HepG2 (cell line): ENCODE data around the gene CCT6A. TPM values are rescaled to one million over a fixed set of nuclear protein-coding genes. Genes with fewer than 3 reads are reported as not detected.

Experiments used
- ATAC-seq: fragments of 200-7000 bp; cut with Tn5 transposase; 3 replicates; pipeline ENCODE4 v1.9.1; 2020; ENCODE audit warnings: mild to moderate bottlenecking, moderate library complexity
- BruUV-seq: library from RNA; stranded (reverse); fragments of 400-500 nt; replicated peaks from 2 replicates; lab custom pipeline; 2021; lab: Mats Ljungman, UMichigan
- CTCF ChIA-PET: fragments of 300-600 bp; formaldehyde crosslinking; extraction: SDS; loops from one replicate; lab custom pipeline; 2021; ENCODE audit warnings: low total read pairs, inconsistent platforms, low intra/inter-chr PET ratio; lab: Yijun Ruan, JAX
- POLR2A ChIA-PET: fragments of 350-600 bp; sonication (Branson Sonifier 250); formaldehyde crosslinking; loops from one replicate; lab custom pipeline; 2020; ENCODE audit warnings: antibody characterized with exemption, inconsistent platforms; lab: Yijun Ruan, JAX
- DNase-seq: peaks from one replicate; pipeline ENCODE4 v3.0.0-alpha.2; 2015; ENCODE audit warnings: low spot score
- FAIRE-seq: peaks from 3 replicates; lab custom pipeline; 2011; peaks lifted over from hg19 to GRCh38; lab: Jason Lieb, UNC
- H2AFZ ChIP-seq: one replicate; pipeline ENCODE4 v1.6.1; 2011; ENCODE audit warnings: low read length, inconsistent platforms
- H3K27ac ChIP-seq: fragments of 300-600 bp; 3 replicates; pipeline ENCODE4 v1.8.0; 2011; ENCODE audit warnings: mixed run types, mild to moderate bottlenecking, mixed read lengths, low read length, inconsistent platforms; ENCODE audit not compliant: insufficient read depth; ENCODE audit errors: extremely low read length
- H3K27me3 ChIP-seq, 2 experiments: fragments of 200-600 bp in 1 of 2; 2 replicates in 1 of 2; 3 replicates in 1 of 2; pipeline versions ENCODE4 v1.6.0 to v1.8.0; 2011; ENCODE audit warnings: low read length in 2 of 2, mild to moderate bottlenecking in 2 of 2, moderate library complexity in 2 of 2, inconsistent platforms in 1 of 2; ENCODE audit not compliant: insufficient read depth in 2 of 2, control insufficient read depth in 1 of 2
- H3K36me3 ChIP-seq, 2 experiments: fragments of 200-600 bp in 1 of 2; replicated peaks in 1 of 2; 2 replicates in 1 of 2; 3 replicates in 1 of 2; pipeline versions ENCODE4 v1.5.1 to v1.8.0; 2011; ENCODE audit warnings: low read length in 2 of 2, inconsistent platforms in 1 of 2; ENCODE audit not compliant: insufficient read depth in 2 of 2, control insufficient read depth in 1 of 2
- H3K4me1 ChIP-seq: 2 replicates; pipeline ENCODE4 v1.5.1; 2012; ENCODE audit warnings: low read length, inconsistent platforms; ENCODE audit not compliant: insufficient read depth
- H3K4me2 ChIP-seq: 2 replicates; pipeline ENCODE4 v1.6.0; 2011; ENCODE audit warnings: low read depth, low read length, inconsistent platforms
- H3K4me3 ChIP-seq, 3 experiments: fragments of 200-600 bp in 1 of 3; sonication (generic), shearing (Covaris generic) in 1 of 3; replicated peaks in 1 of 3; 2 replicates each; pipeline ENCODE4 v1.5.1; 2011 to 2016; ENCODE audit warnings: low read length in 3 of 3, inconsistent platforms in 2 of 3, low read depth in 2 of 3, mild to moderate bottlenecking in 2 of 3, control low read depth in 1 of 3, mixed read lengths in 1 of 3; ENCODE audit not compliant: insufficient read depth in 1 of 3
- H3K79me2 ChIP-seq: one replicate; pipeline ENCODE4 v1.6.1; 2011; ENCODE audit warnings: low read length, inconsistent platforms; ENCODE audit not compliant: insufficient read depth
- H3K9ac ChIP-seq: 2 replicates; pipeline ENCODE4 v1.6.0; 2011; ENCODE audit warnings: mild to moderate bottlenecking, low read depth, low read length, inconsistent platforms; ENCODE audit not compliant: insufficient read depth
- H3K9me3 ChIP-seq: 2 replicates; pipeline ENCODE4 v1.5.1; 2012; ENCODE audit warnings: mild to moderate bottlenecking, low read length
- H4K20me1 ChIP-seq: 2 replicates; pipeline ENCODE4 v1.6.0; 2011; ENCODE audit warnings: inconsistent platforms, mild to moderate bottlenecking, low read length, moderate library complexity; ENCODE audit not compliant: insufficient read depth
- HBP1 ChIP-seq: IDR thresholded peaks from 2 replicates; pipeline ENCODE4 v1.6.1; 2016; ENCODE audit warnings: low read depth, control low read depth
- ISX ChIP-seq: sonication (generic); formaldehyde crosslinking; conservative IDR thresholded peaks from 2 replicates; pipeline ENCODE4 v1.5.0; 2020; ENCODE audit warnings: missing genetic modification reagents
- KDM5B ChIP-seq: sonication (generic); formaldehyde crosslinking; IDR thresholded peaks from 2 replicates; pipeline ENCODE4 v1.4.0; 2020; ENCODE audit warnings: missing genetic modification reagents, mild to moderate bottlenecking, borderline replicate concordance
- MAFF ChIP-seq: IDR thresholded peaks from 2 replicates; pipeline ENCODE4 v1.6.1; 2011; ENCODE audit warnings: low read depth, low read length, improper control_type of control experiment
- MED13 ChIP-seq: sonication (generic); formaldehyde crosslinking; IDR thresholded peaks from 2 replicates; pipeline ENCODE4 v1.5.0; 2020; ENCODE audit warnings: missing genetic modification reagents
- NFKB2 ChIP-seq: sonication (generic); formaldehyde crosslinking; IDR thresholded peaks from 2 replicates; pipeline ENCODE4 v1.4.0; 2020; ENCODE audit warnings: missing genetic modification reagents, borderline replicate concordance
- PATZ1 ChIP-seq: sonication (generic); formaldehyde crosslinking; IDR thresholded peaks from 2 replicates; pipeline ENCODE4 v1.4.0; 2020; ENCODE audit warnings: missing genetic modification reagents
- PHF8 ChIP-seq: sonication (generic); formaldehyde crosslinking; IDR thresholded peaks from 2 replicates; pipeline ENCODE4 v1.5.0; 2020; ENCODE audit warnings: missing genetic modification reagents
- POLR2G ChIP-seq: fragments of 200-400 bp; formaldehyde crosslinking; IDR thresholded peaks from 2 replicates; pipeline ENCODE4 v1.6.1; 2018; ENCODE audit warnings: mild to moderate bottlenecking, low read depth, low read length, moderate library complexity
- RBAK ChIP-seq: sonication (generic); formaldehyde crosslinking; IDR thresholded peaks from 2 replicates; pipeline ENCODE4 v1.5.1; 2020; ENCODE audit warnings: mild to moderate bottlenecking, missing genetic modification reagents
- TFDP1 ChIP-seq: IDR thresholded peaks from 2 replicates; pipeline ENCODE4 v1.6.1; 2016; ENCODE audit warnings: missing compliant biosample characterization, missing genetic modification reagents, borderline replicate concordance
- TOPORS ChIP-seq: sonication (generic); formaldehyde crosslinking; IDR thresholded peaks from 2 replicates; pipeline ENCODE4 v1.8.0; 2023; ENCODE audit warnings: mild to moderate bottlenecking, missing genetic modification reagents
- ZNF367 ChIP-seq: sonication (generic); formaldehyde crosslinking; IDR thresholded peaks from 2 replicates; pipeline ENCODE4 v1.4.0; 2020; ENCODE audit warnings: missing genetic modification reagents, borderline replicate concordance
- ZNF468 ChIP-seq: sonication (generic); formaldehyde crosslinking; IDR thresholded peaks from 2 replicates; pipeline ENCODE4 v1.8.0; 2022; ENCODE audit warnings: mild to moderate bottlenecking, moderate library complexity, missing genetic modification reagents
- ZNF496 ChIP-seq: sonication (generic); formaldehyde crosslinking; IDR thresholded peaks from 2 replicates; pipeline ENCODE4 v1.8.1; 2023; ENCODE audit warnings: mild to moderate bottlenecking, moderate library complexity, missing genetic modification reagents; ENCODE audit not compliant: insufficient replicate concordance
- ZNF790 ChIP-seq: sonication (generic); formaldehyde crosslinking; IDR thresholded peaks from 2 replicates; pipeline ENCODE4 v1.8.0; 2022; ENCODE audit warnings: missing genetic modification reagents, mild to moderate bottlenecking, borderline replicate concordance
- ZSCAN20 ChIP-seq: sonication (generic); formaldehyde crosslinking; IDR thresholded peaks from 2 replicates; pipeline ENCODE4 v1.4.0; 2020; ENCODE audit warnings: missing genetic modification reagents, mild to moderate bottlenecking, borderline replicate concordance
- WGBS: methylation state at CpG from one replicate; pipeline ENCODE4 v1.1.6; 2017; ENCODE audit warnings: low lambda C conversion rate; 5-methylcytosine and 5-hydroxymethylcytosine counted together
- in situ Hi-C: cut with HindIII; loops from 2 replicates; pipeline ENCODE4 v1.10.0; 2017; ENCODE audit warnings: low pct_unique_long_range_greater_than_20kb; ENCODE audit not compliant: extremely low pct_ligation_motif_present
- intact Hi-C: fragments of 100-400 bp; cut with micrococcal nuclease; formaldehyde crosslinking; loops from one replicate; pipeline ENCODE4 v1.10.0; 2022; ENCODE audit not compliant: unreplicated experiment
- polyA plus RNA-seq, 8 experiments: library from polyadenylated mRNA; depleted of rRNA in 3 of 8; stranded (reverse) in 7 of 8; unstranded in 1 of 8; fragments of >200 nt; fragmentation: Illumina TruSeq in 4 of 8; extraction: Trizol in 4 of 8; gene quantifications; 2 replicates each; pipeline versions ENCODE4 v1.2.1 to v1.2.3, GENCODE V29; 2011 to 2016; ENCODE audit warnings: low read depth in 4 of 8, missing spikeins in 1 of 8, mixed read lengths in 1 of 8; ENCODE audit not compliant: insufficient read depth in 1 of 8
- total RNA-seq, 5 experiments: library from RNA; depleted of rRNA; stranded (reverse); fragments of >200 nt; fragmentation: Illumina TruSeq; extraction: Trizol; gene quantifications; 2 replicates each; pipeline ENCODE4 v1.2.3, GENCODE V29; 2016; ENCODE audit warnings: low read depth in 1 of 5
- TF ChIP-seq, protein P1 (sequence below): sonication (generic); formaldehyde crosslinking; IDR thresholded peaks from 2 replicates; pipeline ENCODE4 v1.4.0; 2020; ENCODE audit warnings: missing genetic modification reagents

CCT6A gene
- total and polyA plus RNA-seq, 2 of the 13 experiments (the other 11 are each of a cell fraction or from before 2014, with no cell fraction given) = 219 to 292 TPM

DNA sequence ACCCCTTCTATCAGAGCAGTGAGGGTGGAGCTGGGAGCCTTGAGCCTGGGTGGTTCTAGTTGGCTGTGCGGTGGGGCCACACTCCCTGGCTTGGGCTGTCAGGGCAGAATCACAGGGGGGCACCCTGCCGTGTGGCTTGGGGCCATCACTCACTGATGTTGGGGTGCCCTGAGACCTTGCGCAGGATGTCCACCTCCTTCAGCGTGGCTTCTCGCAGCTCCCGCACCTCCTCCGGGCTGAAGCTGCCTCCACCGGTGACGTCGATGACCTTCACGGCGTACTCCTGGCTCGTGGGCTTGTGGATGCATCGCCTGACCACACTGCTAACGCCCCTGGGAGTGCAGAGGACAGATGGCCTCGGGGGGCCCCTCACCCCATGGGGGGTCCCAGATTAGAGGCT, 35.9 kb downstream of the CCT6A start:
- TF ChIP-seq NFKB2 (CRISPR knock-in tag) = no peak
- no peak for TF ChIP-seq ZNF790 (CRISPR knock-in tag)
- no peak for TF ChIP-seq MAFF
- TF ChIP-seq TFDP1 (CRISPR knock-in tag) = no peak
- TF ChIP-seq, protein P1, sequence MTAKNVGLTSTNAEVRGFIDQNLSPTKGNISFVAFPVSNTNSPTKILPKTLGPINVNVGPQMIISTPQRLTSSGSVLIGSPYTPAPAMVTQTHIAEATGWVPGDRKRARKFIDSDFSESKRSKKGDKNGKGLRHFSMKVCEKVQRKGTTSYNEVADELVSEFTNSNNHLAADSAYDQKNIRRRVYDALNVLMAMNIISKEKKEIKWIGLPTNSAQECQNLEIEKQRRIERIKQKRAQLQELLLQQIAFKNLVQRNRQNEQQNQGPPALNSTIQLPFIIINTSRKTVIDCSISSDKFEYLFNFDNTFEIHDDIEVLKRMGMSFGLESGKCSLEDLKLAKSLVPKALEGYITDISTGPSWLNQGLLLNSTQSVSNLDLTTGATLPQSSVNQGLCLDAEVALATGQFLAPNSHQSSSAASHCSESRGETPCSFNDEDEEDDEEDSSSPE (CRISPR knock-in tag) = no peak
- no peak for TF ChIP-seq RBAK (CRISPR knock-in tag)
- TF ChIP-seq ZNF496 = no peak
- TF ChIP-seq HBP1 (CRISPR knock-in tag) = no peak
- TF ChIP-seq ZNF367 (CRISPR knock-in tag) = no peak
- no peak for TF ChIP-seq TOPORS (CRISPR knock-in tag)
- no peak for TF ChIP-seq ISX
- TF ChIP-seq ZSCAN20 (CRISPR knock-in tag) = no peak
- no peak for TF ChIP-seq PHF8 (CRISPR knock-in tag)
- no peak for TF ChIP-seq PATZ1 (CRISPR knock-in tag)
- no peak for TF ChIP-seq MED13 (CRISPR knock-in tag)
- TF ChIP-seq KDM5B = no peak
- TF ChIP-seq ZNF468 (CRISPR knock-in tag) = no peak
- no peak for TF ChIP-seq POLR2G
- TF ChIP-seq, all 625 proteins: peak for 0
- intact Hi-C loops (no loop called here), in situ Hi-C loops (loop anchor here (25.0 kb wide), 1 partner anchor 325 kb away; no protein-coding TSS in a partner anchor)
- Histone ChIP-seq H3K4me2 (no peak overlapping the region), H3K27me3 (no peaks in the 10 kb centered on the region), H2AFZ (no peak overlapping the region), H3K27ac (no peak overlapping the region), H3K4me3 (no peak overlapping the region), H3K79me2 (no peaks in the 10 kb centered on the region), H3K9me3 (no peaks in the 10 kb centered on the region), H3K9ac (no peak overlapping the region), H3K36me3 (no peaks in the 10 kb centered on the region), H3K4me1 (peaks cover 4% of the 10 kb centered on the region), H4K20me1 (no peaks in the 10 kb centered on the region)
- no peak for ATAC-seq
- DNase-seq = no peak
- FAIRE-seq = no peak
- ChIA-PET CTCF (no interaction called here), POLR2A (interaction anchor here (0.6 kb wide), 1 partner anchor 11 kb away, joined by 3 read pairs; no protein-coding TSS in a partner anchor)
- no TSS peak for BruUV-seq
- WGBS = 91% methylated on average over 11 of the region's 16 CpGs
